Psoas muscle (tissue), 8 donors: ENCODE data around the gene YTHDF1. TPM values are rescaled to one million over a fixed set of nuclear protein-coding genes. Genes with fewer than 3 reads are reported as not detected.

ENCODE experiments used
- ATAC-seq, 4 donors: fragments of 200-7000 bp; cut with Tn5 transposase; one replicate each; pipeline ENCODE4 v1.9.1; 2020; ENCODE audit warnings: moderate library complexity in 3 of 4, mild to moderate bottlenecking in 2 of 4
- DNase-seq, 2 donors: peaks; one replicate each; pipeline ENCODE4 v3.0.0-alpha.2; 2020
- H3K27ac ChIP-seq: fragments of 200-600 bp; one replicate; pipeline ENCODE4 v1.8.0; 2022
- H3K27me3 ChIP-seq, 3 donors: fragments of 200-600 bp in 1 of 3; one replicate each; pipeline versions ENCODE4 v1.6.1 to v1.8.0; 2013 to 2022; ENCODE audit warnings: low read length in 2 of 3, mild to moderate bottlenecking in 2 of 3, moderate library complexity in 1 of 3; ENCODE audit not compliant: insufficient read depth in 3 of 3
- H3K36me3 ChIP-seq, 2 donors: fragments of 200-600 bp in 1 of 2; one replicate each; pipeline versions ENCODE4 v1.6.1 to v1.8.0; 2013 to 2022; ENCODE audit warnings: low read depth in 1 of 2, mild to moderate bottlenecking in 1 of 2, moderate library complexity in 1 of 2; ENCODE audit not compliant: insufficient read depth in 1 of 2
- H3K4me1 ChIP-seq: fragments of 200-600 bp; one replicate; pipeline ENCODE4 v1.8.0; 2022
- H3K4me3 ChIP-seq: fragments of 200-600 bp; one replicate; pipeline ENCODE4 v1.8.0; 2022; ENCODE audit warnings: mild to moderate bottlenecking
- H3K9me3 ChIP-seq: fragments of 200-600 bp; one replicate; pipeline ENCODE4 v1.8.0; 2022
- CTCF ChIP-seq: fragments of 200-600 bp; IDR thresholded peaks from one replicate; pipeline ENCODE4 v1.8.0; 2022; ENCODE audit warnings: antibody characterized with exemption
- WGBS, 3 donors: extraction: QIAGEN DNeasy Blood & Tissue Kit; methylation state at CpG; one replicate each; pipeline versions ENCODE4 v1.1.6 to v1.1.7; 2013; 5-methylcytosine and 5-hydroxymethylcytosine counted together
- intact Hi-C, 2 donors: fragments of 100-400 bp; cut with DNase I; formaldehyde crosslinking; loops; one replicate each; pipeline versions ENCODE4 v1.11.0 to v1.14.2; 2022
- polyA plus RNA-seq, 3 donors: library from polyadenylated mRNA; stranded (reverse); fragments of 200-250 nt; gene quantifications; one replicate each; pipeline ENCODE4 v1.2.3, GENCODE V29; 2013
- total RNA-seq, 4 donors: library from RNA; stranded (reverse); fragmentation: NEBNext Ultra II Directional in 2 of 4; extraction: Animal tissue kit (Norgen Biotek cat#: 25700) in 2 of 4; gene quantifications; one replicate each; pipeline versions ENCODE4 v1.2.1 to v1.2.4, GENCODE V29; 2021 to 2023
- donor health status: healthy with polysubstance abuse.
- donor health status: DM: no; HTN: no; CAD: no; lungs with moderate emphysema.
- donor health status: Bipolar disorder and iron deficiency.
- donor health status: healthy.
- donor health status: DM: yes; HTN: yes; CAD: no.
- donor health status: DM: no; HTN: no; CAD: no.
- donor health status: DM: no; HTN: no; CAD: no.
- donor health status: DM: yes; HTN: yes; CAD: no.

YTHDF1 gene
- total and polyA plus RNA-seq, 7 donors: 27.4 to 52.1 (median 45.8) TPM

- intact Hi-C loops: no loop called here
- DNase-seq (no peak), ATAC-seq (no peak)
- Histone ChIP-seq H3K27me3 (peaks cover 0 to 64% (median 2%) of the 10 kb centered on the region in 3 donors), H3K27ac (no peak overlapping the region), H3K9me3 (no peaks in the 10 kb centered on the region), H3K4me3 (no peak overlapping the region), H3K36me3 (no peaks in the 10 kb centered on the region), H3K4me1 (peaks cover 6% of the 10 kb centered on the region)
- WGBS, 3 donors: 54 to 56% (median 54%) methylated on average over 26 to 30 of the region's 30 CpGs
- no peak for TF ChIP-seq CTCF
Measured at GRCh38 chr20:63261795-63262528, 46.0 kb upstream of the YTHDF1 start.

DNA sequence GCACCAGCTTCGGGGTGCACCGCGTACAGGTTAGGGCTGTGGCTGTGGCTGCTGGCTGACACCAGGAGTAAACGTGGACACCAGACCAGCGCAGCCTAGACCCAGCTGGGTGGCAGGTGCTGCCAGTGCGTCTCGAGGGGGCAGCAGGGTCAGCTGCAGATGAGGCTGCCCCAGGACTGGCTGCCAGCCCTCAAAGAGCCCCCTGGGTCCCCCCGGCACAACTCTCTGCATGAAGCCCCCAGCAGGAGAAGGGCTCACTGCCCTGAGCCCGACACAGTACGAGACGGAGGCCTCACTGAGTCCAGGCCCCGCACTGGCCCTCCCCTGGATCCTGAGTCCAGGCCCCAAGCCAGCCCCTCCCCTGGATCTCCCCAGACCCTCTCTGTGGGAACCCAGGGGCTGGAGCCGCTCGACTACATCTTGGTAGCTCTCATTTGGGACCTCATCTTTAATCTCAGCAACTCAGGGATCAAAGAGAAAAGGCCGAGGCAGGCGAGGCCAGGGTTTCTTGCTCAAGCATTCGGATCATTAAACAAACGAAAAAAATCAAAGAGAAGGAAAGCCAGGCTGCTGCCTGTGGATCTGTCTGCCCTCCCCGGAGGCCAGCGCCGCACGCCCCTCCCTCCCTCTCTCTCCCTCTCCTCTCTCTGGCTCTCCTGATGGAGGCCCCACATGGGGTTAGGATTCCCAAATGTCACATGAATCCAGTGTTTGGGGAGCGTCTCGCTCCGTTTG is 45.3 kb upstream of the YTHDF1 start:
- 44 to 52% (median 47%) methylated on average over 25 of the region's 25 CpGs for WGBS, 3 donors
- intact Hi-C loops: no loop called here
- peaks cover 4% of the 10 kb centered on the region for H3K4me1 ChIP-seq
- peaks cover 0 to 68% (median 6%) of the 10 kb centered on the region in 3 donors for H3K27me3 ChIP-seq
- TF ChIP-seq CTCF: no peak
- H3K27ac ChIP-seq: no peak overlapping the region
- H3K4me3 ChIP-seq: no peak overlapping the region
- H3K9me3 ChIP-seq: no peaks in the 10 kb centered on the region
- DNase-seq (no peak), ATAC-seq (no peak)
- no peaks in the 10 kb centered on the region for H3K36me3 ChIP-seq

GRCh38 chr20:63260521-63260920 is 44.6 kb upstream of the YTHDF1 start:
- TF ChIP-seq CTCF: no peak
- Histone ChIP-seq H3K27ac (no peak overlapping the region), H3K9me3 (no peaks in the 10 kb centered on the region), H3K27me3 (peaks cover 0 to 69% (median 10%) of the 10 kb centered on the region in 3 donors), H3K4me3 (no peak overlapping the region), H3K36me3 (no peaks in the 10 kb centered on the region), H3K4me1 (no peaks in the 10 kb centered on the region)
- no peak for ATAC-seq
- WGBS, 3 donors: 66 to 81% (median 69%) methylated on average over 14 to 15 of the region's 15 CpGs
- no peak for DNase-seq
- intact Hi-C loops: no loop called here

DNA sequence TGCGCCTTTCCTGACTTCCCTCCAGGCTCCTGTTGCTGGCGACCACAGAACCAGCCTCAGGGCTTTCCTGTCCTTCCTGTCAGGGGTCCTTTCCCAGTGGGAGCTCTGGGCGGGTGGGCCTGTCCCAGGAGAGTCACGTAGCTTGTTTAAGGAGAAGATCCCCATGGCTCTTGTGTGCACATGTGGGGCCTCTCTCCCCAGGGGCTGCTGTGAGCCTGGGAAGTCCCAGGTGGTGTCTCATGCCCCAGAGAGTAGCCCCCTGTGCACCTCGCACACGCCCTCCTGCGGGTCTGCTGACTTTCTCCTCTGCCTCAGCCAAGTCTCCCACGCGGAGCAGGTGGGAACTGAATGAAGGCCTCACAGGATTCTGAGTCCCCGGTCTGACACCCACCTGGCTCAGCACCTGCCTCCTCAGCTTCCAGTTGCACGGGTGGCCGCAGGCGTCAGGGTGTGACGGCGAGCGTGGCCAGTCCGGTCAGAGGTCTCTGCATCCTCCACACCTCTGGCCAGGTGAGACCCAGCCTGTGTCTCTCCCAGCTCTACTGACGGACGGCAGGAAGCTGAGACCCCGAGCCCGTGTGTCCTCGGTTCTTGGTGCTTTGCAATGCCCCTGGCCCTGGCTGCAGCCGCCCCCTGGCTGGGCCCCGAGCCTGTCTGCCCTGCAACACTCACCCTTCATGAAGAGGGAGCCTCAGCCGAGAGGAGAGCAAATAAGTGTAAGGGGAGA is 44.0 kb upstream of the YTHDF1 start:
- Histone ChIP-seq H3K36me3 (no peaks in the 10 kb centered on the region), H3K27me3 (peaks cover 0 to 69% (median 10%) of the 10 kb centered on the region in 3 donors), H3K4me1 (no peaks in the 10 kb centered on the region), H3K9me3 (no peaks in the 10 kb centered on the region), H3K4me3 (no peak overlapping the region), H3K27ac (no peak overlapping the region)
- no peak for TF ChIP-seq CTCF
- intact Hi-C loops: no loop called here
- DNase-seq (no peak), ATAC-seq (no peak)
- WGBS, 3 donors: 74 to 88% (median 78%) methylated on average over 25 of the region's 25 CpGs
